ENCODE measurements around the gene OGFOD2. TPM values are rescaled to one million over a fixed set of nuclear protein-coding genes. Genes with fewer than 3 reads are reported as not detected.
A peak's percentile ranks its signal among the peaks of the same experiment; 100 is the strongest.

OGFOD2 gene
- total RNA-seq, 2 experiments from 2014 or later: 26.8 to 27.7 TPM

DNA sequence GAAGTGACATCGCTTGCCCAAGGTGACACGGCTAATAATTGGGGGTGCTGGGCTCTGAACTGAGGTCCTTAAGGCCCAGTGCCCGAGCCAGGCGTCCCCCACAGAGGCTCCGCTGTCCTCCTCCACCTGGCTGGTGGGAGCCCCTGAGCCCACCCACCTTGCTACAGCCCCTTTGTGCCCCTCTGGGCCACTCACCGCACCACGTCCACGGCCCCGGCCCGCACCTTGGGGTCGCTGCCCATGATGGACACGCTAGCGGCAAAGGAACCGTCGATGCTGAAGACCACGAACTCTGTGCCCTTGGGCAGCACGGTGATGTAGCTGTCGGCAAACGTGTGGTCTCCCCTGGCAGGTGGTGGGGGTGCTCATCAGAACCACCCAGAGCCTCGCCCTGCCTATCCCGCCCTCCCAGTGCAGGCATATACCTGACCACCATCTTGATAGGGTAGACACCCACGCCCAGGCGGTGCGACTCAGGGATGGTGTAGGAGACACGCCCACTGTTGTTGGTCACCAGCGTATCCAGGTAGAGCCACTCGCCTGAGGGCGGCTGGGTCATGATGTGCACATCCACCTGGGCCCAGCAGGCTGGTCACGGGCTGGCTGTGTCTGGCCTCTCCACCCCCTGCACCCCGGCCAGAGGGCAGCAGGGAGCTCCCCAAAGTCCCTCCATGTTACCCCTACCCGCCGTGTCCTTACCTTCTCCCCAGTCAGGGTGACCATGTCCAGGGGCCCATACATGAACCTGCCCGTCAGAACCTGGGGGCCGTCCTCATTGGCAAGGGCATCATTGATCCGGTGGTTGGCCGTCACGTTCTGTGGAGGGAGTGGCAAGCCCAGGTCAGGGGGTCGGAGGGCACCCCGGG lies 12.3 kb downstream of the OGFOD2 start:
- Mint-ChIP-seq H3K4me3 (no peak overlapping the region), H3K27me3 (ENCODE audit: low read depth) (no peaks in the 10 kb centered on the region), H3K9me3 (no peaks in the 10 kb centered on the region), H3K36me3 (ENCODE audit: low read depth) (no peaks in the 10 kb centered on the region), H3K4me1 (ENCODE audit: low read depth) (peaks cover 20% of the 10 kb centered on the region), H3K27ac (no peak overlapping the region)
- intact Hi-C loops (cut with micrococcal nuclease): no loop called here
- CTCF ChIA-PET: no interaction called here
- no peak for DNase-seq

DNA sequence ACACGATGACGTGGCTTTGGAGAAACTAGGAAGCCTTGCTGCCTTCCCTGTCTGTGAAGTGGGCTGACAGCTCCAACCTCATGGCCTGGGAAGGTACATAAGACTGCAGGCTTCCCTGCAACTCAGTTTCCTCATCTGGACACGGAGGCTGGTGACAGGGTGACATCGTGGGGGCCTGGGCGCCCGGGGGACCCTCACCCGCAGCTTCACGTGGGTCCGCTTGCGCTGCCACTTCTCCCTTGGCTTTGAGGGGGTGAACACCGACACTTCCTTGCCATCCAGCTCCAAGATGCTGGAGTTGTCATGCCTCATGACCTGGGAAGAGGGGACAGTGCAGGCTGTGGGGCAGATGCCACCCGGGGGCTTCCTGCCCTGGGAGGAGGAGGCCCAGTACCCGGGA lies 13.0 kb downstream of the OGFOD2 start:
- H3K4me1 Mint-ChIP-seq (ENCODE audit: low read depth): peaks cover 15% of the 10 kb centered on the region
- no peaks in the 10 kb centered on the region for H3K9me3 Mint-ChIP-seq
- intact Hi-C loops (cut with micrococcal nuclease): no loop called here
- CTCF ChIA-PET: no interaction called here
- no peak for DNase-seq
- no peak overlapping the region for H3K4me3 Mint-ChIP-seq
- no peak overlapping the region for H3K27ac Mint-ChIP-seq
- no peaks in the 10 kb centered on the region for H3K27me3 Mint-ChIP-seq (ENCODE audit: low read depth)
- H3K36me3 Mint-ChIP-seq (ENCODE audit: low read depth): no peaks in the 10 kb centered on the region

DNA sequence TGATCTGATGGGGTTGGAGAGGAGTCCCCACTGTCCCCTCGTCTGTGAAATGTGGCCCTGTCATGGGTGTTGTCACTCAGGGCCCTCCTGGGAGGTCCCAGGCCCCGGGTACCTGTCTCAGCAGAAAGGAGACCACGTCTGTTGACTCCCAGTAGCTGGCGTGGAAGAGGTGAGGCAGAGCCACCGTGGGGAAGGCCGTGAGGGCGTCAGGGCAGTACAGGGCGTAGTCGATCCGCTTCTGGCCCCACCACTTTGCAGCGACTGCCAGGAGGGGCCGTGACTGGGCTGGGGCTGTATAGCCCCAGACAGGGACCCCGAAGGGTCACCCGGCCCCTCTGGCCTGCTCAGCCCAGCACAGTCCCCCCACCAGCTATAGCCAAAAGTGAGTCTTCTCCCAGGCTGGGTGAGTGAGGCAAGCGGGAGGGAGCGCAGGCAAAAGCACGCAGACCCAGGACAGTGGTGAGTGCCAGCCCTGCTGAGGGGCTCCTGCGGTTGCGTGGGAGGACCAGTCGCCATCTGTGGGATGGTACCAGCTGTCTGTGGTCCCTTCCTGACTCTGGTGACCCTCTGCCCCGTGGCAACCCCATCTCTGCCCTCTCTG lies 13.7 kb downstream of the OGFOD2 start:
- Mint-ChIP-seq H3K27me3 (ENCODE audit: low read depth) (no peaks in the 10 kb centered on the region), H3K9me3 (no peaks in the 10 kb centered on the region)
- intact Hi-C loops (cut with micrococcal nuclease): no loop called here

GRCh38 chr12:122989225-122989839 lies 14.3 kb downstream of the OGFOD2 start:
- DNase-seq: no peak
- intact Hi-C loops (cut with micrococcal nuclease): no loop called here
- H3K4me1 Mint-ChIP-seq (ENCODE audit: low read depth): peaks cover 4% of the 10 kb centered on the region
- H3K27ac Mint-ChIP-seq: no peak overlapping the region
- H3K9me3 Mint-ChIP-seq: no peaks in the 10 kb centered on the region
- no peaks in the 10 kb centered on the region for H3K36me3 Mint-ChIP-seq (ENCODE audit: low read depth)
- H3K27me3 Mint-ChIP-seq (ENCODE audit: low read depth): no peaks in the 10 kb centered on the region
- CTCF ChIA-PET: interaction anchor here (0.6 to 1.2 kb wide), 3 partner anchors 17 to 322 kb away, joined by 3 to 4 read pairs (median 3); no protein-coding TSS in a partner anchor
- no peak overlapping the region for H3K4me3 Mint-ChIP-seq

More for the DNA sequence above, 13.7 kb downstream of the OGFOD2 start:
- DNase-seq: no peak
- CTCF ChIA-PET: interaction anchor here (0.6 to 0.7 kb wide), 2 partner anchors 17 to 323 kb away, joined by 3 to 4 read pairs; no protein-coding TSS in a partner anchor
- no peak overlapping the region for H3K4me3 Mint-ChIP-seq
- no peak overlapping the region for H3K27ac Mint-ChIP-seq
- peaks cover 9% of the 10 kb centered on the region for H3K4me1 Mint-ChIP-seq (ENCODE audit: low read depth)
- no peaks in the 10 kb centered on the region for H3K36me3 Mint-ChIP-seq (ENCODE audit: low read depth)

- H3K36me3 Mint-ChIP-seq (ENCODE audit: low read depth): no peaks in the 10 kb centered on the region
- no peaks in the 10 kb centered on the region for H3K4me1 Mint-ChIP-seq (ENCODE audit: low read depth)
- no peaks in the 10 kb centered on the region for H3K27me3 Mint-ChIP-seq (ENCODE audit: low read depth)
- no peak for DNase-seq
- intact Hi-C loops (cut with micrococcal nuclease): no loop called here
- no peak overlapping the region for H3K27ac Mint-ChIP-seq
- no peaks in the 10 kb centered on the region for H3K9me3 Mint-ChIP-seq
- CTCF ChIA-PET: interaction anchor here (1.2 kb wide), 1 partner anchor 74 kb away, joined by 3 read pairs; no protein-coding TSS in a partner anchor
- no peak overlapping the region for H3K4me3 Mint-ChIP-seq
Observed at GRCh38 chr12:122989874-122990419, 14.9 kb downstream of the OGFOD2 start.

DNA sequence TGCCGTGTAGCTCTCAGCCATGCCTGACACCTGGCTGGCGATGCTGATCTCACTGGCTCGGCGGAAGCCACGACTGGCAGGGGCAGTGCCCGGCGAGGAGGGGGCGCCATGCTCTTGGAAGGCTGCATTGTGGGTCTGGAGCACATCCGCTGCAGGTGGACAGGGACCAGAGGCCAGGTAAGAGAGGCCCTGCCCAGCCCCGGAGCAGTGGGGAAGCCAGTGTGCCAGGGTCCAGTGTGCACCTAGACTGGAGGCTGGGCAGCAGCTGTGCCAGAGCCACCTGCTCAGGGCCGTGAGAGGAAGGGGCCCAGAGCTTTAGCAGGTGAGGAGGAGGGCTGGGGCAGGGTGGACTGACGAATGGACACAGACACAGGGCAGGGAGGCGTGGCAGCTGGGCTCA lies 15.5 kb downstream of the OGFOD2 start:
- Mint-ChIP-seq H3K9me3 (no peaks in the 10 kb centered on the region), H3K4me1 (ENCODE audit: low read depth) (no peaks in the 10 kb centered on the region), H3K27me3 (ENCODE audit: low read depth) (no peaks in the 10 kb centered on the region), H3K36me3 (ENCODE audit: low read depth) (no peaks in the 10 kb centered on the region), H3K4me3 (no peak overlapping the region), H3K27ac (peak overlapping the region; percentile 59)
- no peak for DNase-seq
- intact Hi-C loops (cut with micrococcal nuclease): no loop called here
- CTCF ChIA-PET: interaction anchor here (0.6 to 1.2 kb wide), 3 partner anchors 73 to 243 kb away, joined by 3 to 5 read pairs (median 3); no protein-coding TSS in a partner anchor

- CTCF ChIA-PET: interaction anchor here (0.6 kb wide), 2 partner anchors 74 to 243 kb away, joined by 3 to 5 read pairs; no protein-coding TSS in a partner anchor
- Mint-ChIP-seq H3K27me3 (ENCODE audit: low read depth) (no peaks in the 10 kb centered on the region), H3K9me3 (no peaks in the 10 kb centered on the region), H3K4me1 (ENCODE audit: low read depth) (no peaks in the 10 kb centered on the region), H3K27ac (peak overlapping the region; percentile 59), H3K4me3 (no peak overlapping the region), H3K36me3 (ENCODE audit: low read depth) (no peaks in the 10 kb centered on the region)
- intact Hi-C loops (cut with micrococcal nuclease): no loop called here
- no peak for DNase-seq
Observed at GRCh38 chr12:122990961-122991622, 16.0 kb downstream of the OGFOD2 start.

- no peak for DNase-seq
- H3K27me3 Mint-ChIP-seq (ENCODE audit: low read depth): no peaks in the 10 kb centered on the region
- no peak overlapping the region for H3K27ac Mint-ChIP-seq
- no peaks in the 10 kb centered on the region for H3K36me3 Mint-ChIP-seq (ENCODE audit: low read depth)
- H3K4me1 Mint-ChIP-seq (ENCODE audit: low read depth): no peaks in the 10 kb centered on the region
- intact Hi-C loops (cut with micrococcal nuclease): no loop called here
- no peaks in the 10 kb centered on the region for H3K9me3 Mint-ChIP-seq
- CTCF ChIA-PET: no interaction called here
- H3K4me3 Mint-ChIP-seq: no peak overlapping the region
Observed at GRCh38 chr12:122991623-122992275, 16.7 kb downstream of the OGFOD2 start.

GRCh38 chr12:122992386-122992785 lies 17.3 kb downstream of the OGFOD2 start:
- DNase-seq: no peak
- Mint-ChIP-seq H3K4me1 (ENCODE audit: low read depth) (no peaks in the 10 kb centered on the region), H3K9me3 (no peaks in the 10 kb centered on the region), H3K27me3 (ENCODE audit: low read depth) (no peaks in the 10 kb centered on the region), H3K4me3 (no peak overlapping the region), H3K36me3 (ENCODE audit: low read depth) (no peaks in the 10 kb centered on the region), H3K27ac (no peak overlapping the region)
- CTCF ChIA-PET: no interaction called here
- intact Hi-C loops (cut with micrococcal nuclease): no loop called here

DNA sequence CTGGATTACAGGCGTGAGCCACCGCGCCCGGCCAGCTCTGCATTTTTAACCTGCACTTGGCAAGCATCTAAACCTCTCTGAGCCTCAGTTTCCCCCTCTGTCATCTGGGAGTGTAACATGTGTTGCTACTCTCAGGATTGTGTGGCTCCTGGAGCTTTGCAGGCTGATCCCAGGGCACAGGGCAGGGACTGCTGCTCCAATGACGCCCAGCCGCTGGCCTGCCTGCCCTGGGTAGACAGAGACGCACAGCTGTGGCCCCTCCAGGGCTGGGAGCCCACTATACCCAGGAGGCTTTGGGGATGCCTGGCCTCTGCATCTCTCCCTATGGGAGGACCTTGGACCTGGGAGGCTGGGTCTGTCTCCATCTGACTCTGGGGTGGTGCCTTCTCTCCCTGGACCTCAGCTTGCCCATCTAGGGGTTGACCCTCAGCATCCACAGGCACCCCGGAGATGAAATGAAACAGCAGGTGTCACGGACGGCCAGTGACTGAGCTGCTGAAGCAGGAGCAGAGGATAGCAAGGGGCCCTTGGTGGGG lies 19.2 kb downstream of the OGFOD2 start:
- intact Hi-C loops (cut with micrococcal nuclease): no loop called here
- no peak for DNase-seq
- Mint-ChIP-seq H3K27me3 (ENCODE audit: low read depth) (no peaks in the 10 kb centered on the region), H3K4me3 (no peak overlapping the region), H3K27ac (no peak overlapping the region), H3K36me3 (ENCODE audit: low read depth) (no peaks in the 10 kb centered on the region), H3K9me3 (no peaks in the 10 kb centered on the region), H3K4me1 (ENCODE audit: low read depth) (no peaks in the 10 kb centered on the region)
- CTCF ChIA-PET: no interaction called here

DNA sequence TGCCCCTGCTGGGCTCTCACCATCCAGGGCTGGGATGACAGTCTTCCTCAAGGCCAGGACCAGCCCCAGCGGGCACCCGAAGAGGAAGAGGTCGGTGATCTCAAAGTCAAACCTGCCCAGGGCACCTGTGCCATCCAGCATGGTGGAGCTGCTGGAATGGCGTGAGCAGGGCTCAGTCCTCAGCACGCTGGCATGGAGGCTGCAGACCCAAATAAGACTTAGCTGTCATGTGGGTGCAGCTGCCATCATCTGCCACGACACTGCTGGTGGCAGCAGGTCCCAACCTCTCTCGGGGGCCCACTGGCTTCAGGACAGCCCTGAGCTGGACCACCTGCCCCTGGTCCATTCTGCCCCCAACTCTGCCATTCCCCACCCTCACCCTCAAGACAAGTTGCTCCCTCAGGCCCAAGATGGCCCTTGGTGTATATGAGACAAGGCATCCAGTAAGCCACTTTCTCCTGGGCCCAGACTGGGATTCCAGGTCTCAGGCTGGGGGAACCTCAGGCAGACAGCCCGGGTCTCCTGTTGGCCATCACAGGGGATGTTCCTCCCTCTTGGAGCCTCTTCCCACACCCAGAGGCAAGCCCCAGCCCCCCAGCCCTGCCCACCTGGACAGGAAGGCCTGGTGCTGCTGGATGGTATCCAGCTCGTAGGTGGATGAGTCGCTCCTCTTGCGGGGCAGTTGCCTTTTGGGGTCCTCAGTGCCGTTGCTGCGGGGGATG lies 19.9 kb downstream of the OGFOD2 start:
- Mint-ChIP-seq H3K27ac (no peak overlapping the region), H3K4me1 (ENCODE audit: low read depth) (no peaks in the 10 kb centered on the region), H3K4me3 (no peak overlapping the region), H3K27me3 (ENCODE audit: low read depth) (no peaks in the 10 kb centered on the region), H3K9me3 (no peaks in the 10 kb centered on the region), H3K36me3 (ENCODE audit: low read depth) (no peaks in the 10 kb centered on the region)
- intact Hi-C loops (cut with micrococcal nuclease): no loop called here
- CTCF ChIA-PET: no interaction called here
- no peak for DNase-seq
